HepG2 (cell line): ENCODE measurements around the gene PPP4C. TPM values are rescaled to one million over a fixed set of nuclear protein-coding genes. Genes with fewer than 3 reads are reported as not detected.

ENCODE experiments used
- AGO2 ChIP-seq: fragments of 200-400 bp; formaldehyde crosslinking; optimal IDR thresholded peaks from 2 replicates; pipeline ENCODE3; 2017; ENCODE audit warnings: mild to moderate bottlenecking, low read depth, low read length, moderate library complexity
- ATF4 ChIP-seq, 2 experiments: fragments of 450-650 bp in 1 of 2; sonication (generic) in 1 of 2; formaldehyde crosslinking; IDR thresholded peaks; 2 replicates each; pipeline versions ENCODE4 v1.5.0 to v1.8.0; 2020 to 2022; ENCODE audit warnings: mild to moderate bottlenecking in 1 of 2, missing genetic modification reagents in 1 of 2
- CEBPB ChIP-seq: IDR thresholded peaks from 2 replicates; pipeline ENCODE4 v1.6.1; 2011; ENCODE audit warnings: low read depth, low read length, improper control_type of control experiment, borderline replicate concordance
- CHCHD3 ChIP-seq: sonication (generic); formaldehyde crosslinking; IDR thresholded peaks from 2 replicates; pipeline ENCODE4 v1.8.0; 2022; ENCODE audit warnings: mild to moderate bottlenecking, missing genetic modification reagents, moderate library complexity
- FOXM1 ChIP-seq: sonication (generic); formaldehyde crosslinking; IDR thresholded peaks from 2 replicates; pipeline ENCODE4 v1.5.0; 2020; ENCODE audit warnings: missing genetic modification reagents
- ISL2 ChIP-seq: sonication (generic); formaldehyde crosslinking; IDR thresholded peaks from 2 replicates; pipeline ENCODE4 v1.5.0; 2020; ENCODE audit warnings: missing genetic modification reagents
- JUND ChIP-seq: sonication (generic); formaldehyde crosslinking; IDR thresholded peaks from 2 replicates; pipeline ENCODE4 v1.8.0; 2022; ENCODE audit warnings: mild to moderate bottlenecking, missing genetic modification reagents
- MLLT10 ChIP-seq: sonication (generic); formaldehyde crosslinking; IDR thresholded peaks from 2 replicates; pipeline ENCODE4 v1.4.0; 2020; ENCODE audit warnings: missing genetic modification reagents
- NFATC3 ChIP-seq: sonication (generic); formaldehyde crosslinking; IDR thresholded peaks from 2 replicates; pipeline ENCODE4 v1.5.1; 2020; ENCODE audit warnings: mild to moderate bottlenecking, missing genetic modification reagents
- NFKBIZ ChIP-seq: IDR thresholded peaks from 2 replicates; pipeline ENCODE4 v1.6.1; 2018; ENCODE audit warnings: missing genetic modification reagents, missing compliant biosample characterization
- NR2F2 ChIP-seq: IDR thresholded peaks from 2 replicates; pipeline ENCODE4 v1.6.1; 2012; ENCODE audit warnings: low read depth, inconsistent platforms, borderline replicate concordance
- RXRA ChIP-seq: sonication (generic); formaldehyde crosslinking; IDR thresholded peaks from 2 replicates; pipeline ENCODE4 v1.5.1; 2020; ENCODE audit warnings: missing genetic modification reagents
- SMAD3 ChIP-seq: sonication (generic); formaldehyde crosslinking; IDR thresholded peaks from 2 replicates; pipeline ENCODE4 v1.4.0; 2020; ENCODE audit warnings: missing genetic modification reagents
- SYNCRIP ChIP-seq: fragments of 200-400 bp; formaldehyde crosslinking; IDR thresholded peaks from 2 replicates; pipeline ENCODE4 v1.6.1; 2018; ENCODE audit warnings: mild to moderate bottlenecking, low read depth, low read length; ENCODE audit not compliant: insufficient read depth
- TFDP2 ChIP-seq: sonication (generic); formaldehyde crosslinking; IDR thresholded peaks from 2 replicates; pipeline ENCODE4 v1.4.0; 2020; ENCODE audit warnings: missing genetic modification reagents
- ZHX1 ChIP-seq: sonication (generic); formaldehyde crosslinking; IDR thresholded peaks from 2 replicates; pipeline ENCODE4 v1.8.1; 2022; ENCODE audit warnings: low read depth, mild to moderate bottlenecking, missing genetic modification reagents
- ZNF513 ChIP-seq: sonication (generic); formaldehyde crosslinking; conservative IDR thresholded peaks from 2 replicates; pipeline ENCODE4 v1.5.0; 2020; ENCODE audit warnings: missing genetic modification reagents
- ZNF546 ChIP-seq: sonication (generic); formaldehyde crosslinking; conservative IDR thresholded peaks from 2 replicates; pipeline ENCODE4 v1.8.1; 2023; ENCODE audit warnings: mild to moderate bottlenecking, missing genetic modification reagents
- ZNF792 ChIP-seq: IDR thresholded peaks from 2 replicates; pipeline ENCODE4 v1.6.1; 2016
- ZSCAN31 ChIP-seq: sonication (generic); formaldehyde crosslinking; IDR thresholded peaks from 2 replicates; pipeline ENCODE4 v1.5.0; 2020; ENCODE audit warnings: low read depth, mild to moderate bottlenecking, missing genetic modification reagents
- ZSCAN5A ChIP-seq: sonication (generic); formaldehyde crosslinking; IDR thresholded peaks from 2 replicates; pipeline ENCODE4 v1.8.0; 2022; ENCODE audit warnings: mild to moderate bottlenecking, missing genetic modification reagents, borderline replicate concordance
- ZSCAN9 ChIP-seq: IDR thresholded peaks from 2 replicates; pipeline ENCODE4 v1.6.1; 2016; ENCODE audit warnings: borderline replicate concordance
- polyA plus RNA-seq, 8 experiments: library from polyadenylated mRNA; depleted of rRNA in 3 of 8; stranded (reverse) in 7 of 8; unstranded in 1 of 8; fragments of >200 nt; fragmentation: Illumina TruSeq in 4 of 8; extraction: Trizol in 4 of 8; gene quantifications; 2 replicates each; pipeline versions ENCODE4 v1.2.1 to v1.2.3, GENCODE V29; 2011 to 2016; ENCODE audit warnings: low read depth in 4 of 8, missing spikeins in 1 of 8, mixed read lengths in 1 of 8; ENCODE audit not compliant: insufficient read depth in 1 of 8
- total RNA-seq, 5 experiments: library from RNA; depleted of rRNA; stranded (reverse); fragments of >200 nt; fragmentation: Illumina TruSeq; extraction: Trizol; gene quantifications; 2 replicates each; pipeline ENCODE4 v1.2.3, GENCODE V29; 2016; ENCODE audit warnings: low read depth in 1 of 5

PPP4C gene
- total and polyA plus RNA-seq, 2 of the 13 experiments (the other 11 are each of a cell fraction or from before 2014, with no cell fraction given), result 176 to 220 TPM

- TF ChIP-seq JUND (no peak), MLLT10 (CRISPR knock-in tag) (no peak), ATF4 (CRISPR knock-in tag; IDR thresholded peaks at IDR 0.05) (no peak), TFDP2 (CRISPR knock-in tag) (peak; percentile 37; the same call in 1 of the 2 replicates), SYNCRIP (no peak), NFATC3 (CRISPR knock-in tag) (no peak), FOXM1 (CRISPR knock-in tag) (no peak), ZHX1 (CRISPR knock-in tag) (no peak), CEBPB (no peak), ZNF792 (CRISPR knock-in tag) (no peak; the same call in 1 of the 2 replicates), ZSCAN31 (CRISPR knock-in tag) (peak; percentile 13; the same call in 1 of the 2 replicates), CHCHD3 (CRISPR knock-in tag) (peak; percentile 83; the same call in 1 of the 2 replicates), ZSCAN5A (CRISPR knock-in tag) (0 out of 2 replicates have a peak, but pooled peaks have one; percentile 49), SMAD3 (no peak), RXRA (CRISPR knock-in tag) (peak; percentile 57), ZNF513 (CRISPR knock-in tag) (no peak), ZNF546 (CRISPR knock-in tag) (no peak), AGO2 (peak; percentile 94), ISL2 (CRISPR knock-in tag) (no peak), ZSCAN9 (CRISPR knock-in tag) (peak; percentile 71), NFKBIZ (CRISPR knock-in tag) (no peak; the same call in 1 of the 2 replicates), NR2F2 (peak; percentile 32; the same call in 1 of the 2 replicates)
These were observed 11.7 kb upstream of the PPP4C start (continued) for GRCh38 chr16:30063893-30064728.
